ENCODE measurements around the gene MIGA2.

Gene MIGA2

DNA sequence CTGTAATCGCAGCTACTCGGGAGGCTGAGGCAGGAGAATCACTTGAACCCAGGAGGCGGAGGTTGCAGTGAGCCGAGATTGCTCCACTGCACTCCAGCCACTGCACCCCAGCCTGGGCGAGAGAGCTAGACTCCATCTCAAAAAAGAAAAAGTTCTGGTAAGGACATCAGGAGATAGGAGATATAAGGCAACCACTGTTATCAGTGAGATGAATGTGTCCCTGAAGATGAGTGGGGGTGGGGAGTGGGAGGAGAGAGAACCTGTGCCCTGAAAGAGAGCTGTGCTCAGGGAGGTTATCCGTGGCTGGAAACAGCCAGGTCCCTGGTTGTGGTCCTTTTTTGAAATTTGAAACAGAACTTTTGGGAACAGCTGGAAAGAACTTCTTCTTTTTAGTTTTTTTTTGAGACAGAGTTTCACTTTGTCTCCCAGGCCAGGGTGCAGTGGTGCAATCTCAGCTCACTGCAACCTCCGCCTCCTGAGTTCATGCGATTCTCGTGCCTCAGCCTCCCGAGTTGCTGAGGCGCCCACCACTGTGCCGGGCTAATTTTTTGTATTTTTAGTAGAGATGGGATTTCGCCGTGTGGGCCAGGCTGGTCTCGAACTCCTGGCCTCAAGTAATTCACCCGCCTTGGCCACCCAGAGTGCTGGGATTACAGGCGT, 77.3 kb downstream of the MIGA2 start:
- no peak for DNase-seq (ENCODE audit: low read depth in 2 of 3, low spot score in 2 of 3)

DNA sequence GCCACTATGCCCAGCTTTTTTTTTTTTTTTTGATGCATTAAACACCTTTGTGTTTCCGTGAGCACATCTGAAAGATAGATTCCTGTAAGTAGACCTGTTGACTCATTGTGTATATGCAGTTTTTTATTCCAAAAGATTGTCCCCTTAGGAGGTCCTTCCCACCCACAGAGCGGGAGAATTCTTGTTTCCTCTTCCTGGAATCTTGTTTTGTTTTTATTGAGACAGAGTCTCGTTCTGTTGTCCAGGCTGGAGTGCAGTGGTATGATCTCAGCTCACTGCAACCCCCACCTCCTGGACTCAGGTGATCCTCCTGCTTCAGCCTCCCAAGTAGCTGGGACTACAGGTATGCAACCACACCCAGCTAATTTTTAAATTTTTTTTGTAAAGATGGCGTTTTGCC, 82.4 kb downstream of the MIGA2 start:
- DNase-seq (ENCODE audit: low read depth in 2 of 3, low spot score in 2 of 3): no peak

DNA sequence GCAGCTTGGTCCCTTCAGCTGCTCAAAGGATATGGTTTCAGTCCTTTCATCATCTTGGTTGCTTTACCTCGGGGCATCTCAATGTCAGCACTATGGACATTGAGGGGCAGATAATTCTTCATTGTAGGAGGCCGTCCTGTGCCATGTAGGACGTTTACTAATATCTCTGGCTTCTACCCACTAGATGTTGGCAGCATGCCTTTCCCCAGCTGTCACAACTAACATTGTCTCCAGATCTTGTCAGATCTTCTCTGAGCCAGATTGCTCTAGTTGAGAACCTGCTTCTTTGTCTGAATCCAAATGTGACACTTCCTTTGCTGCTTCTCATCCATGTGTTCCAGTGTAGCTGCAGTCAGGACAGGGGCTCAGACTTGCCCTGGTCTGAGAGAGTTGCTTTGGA, 85.1 kb downstream of the MIGA2 start:
- no peak for DNase-seq (ENCODE audit: low read depth in 2 of 3, low spot score in 2 of 3)

All from activated CD8-positive, alpha-beta memory T cell treated with anti-CD3 and anti-CD28 coated beads for 48 hours (primary cell).